ENCODE results near the gene TRABD2B.

DNA sequence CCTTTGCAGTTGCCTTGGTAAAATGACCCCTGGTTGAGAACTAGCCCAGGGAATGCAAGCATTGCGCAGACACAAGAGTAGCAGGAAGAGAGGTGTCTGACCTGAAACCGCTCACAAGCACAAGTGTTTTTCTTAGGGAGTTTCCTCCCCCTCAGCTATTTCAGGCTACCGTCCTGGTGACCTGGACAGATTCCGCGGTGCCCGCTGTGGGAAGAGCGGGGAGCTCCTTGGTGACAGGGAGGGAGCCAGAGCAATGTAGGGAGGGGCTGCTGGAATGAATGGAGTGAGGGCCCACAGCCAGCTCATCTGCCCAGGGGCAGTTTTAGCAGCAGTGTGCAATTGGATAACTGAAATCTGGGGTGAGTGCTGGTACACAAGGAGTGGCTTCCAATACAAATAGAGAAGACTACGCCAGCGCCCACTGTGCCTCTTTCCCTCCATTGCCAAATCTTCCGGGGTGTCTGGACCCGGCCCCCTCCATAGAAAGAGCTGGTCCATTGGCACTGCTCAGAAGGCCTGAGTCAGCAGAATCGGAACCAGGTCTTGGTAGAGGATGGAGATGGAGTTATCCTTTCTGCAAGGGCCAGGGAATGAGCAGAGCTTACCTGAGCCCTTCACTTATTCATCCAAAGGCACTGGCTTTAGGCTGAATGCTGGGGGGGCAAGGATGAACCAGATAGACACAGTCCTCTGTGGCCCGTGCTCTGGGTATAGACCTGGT is 82.8 kb downstream of the TRABD2B start:
- TF ChIP-seq USF2 (IDR thresholded peaks at IDR 0.05; ENCODE audit: low read depth, low read length) (no peak), MXI1 (IDR thresholded peaks at IDR 0.05; ENCODE audit: borderline replicate concordance, low read depth, low read length) (no peak), CTCF (conservative IDR thresholded peaks at IDR 0.05; ENCODE audit: low read depth, low read length) (no peak), RAD21 (IDR thresholded peaks at IDR 0.05; ENCODE audit: low read length) (no peak), POLR2A (IDR thresholded peaks at IDR 0.05; ENCODE audit: low read depth, low read length) (no peak), ELK1 (IDR thresholded peaks at IDR 0.05; ENCODE audit: borderline replicate concordance, low read depth, low read length) (no peak), CEBPB (IDR thresholded peaks at IDR 0.05; ENCODE audit: low read depth, low read length) (no peak), RCOR1 (IDR thresholded peaks at IDR 0.05; ENCODE audit: insufficient replicate concordance, low read length) (no peak), RFX5 (IDR thresholded peaks at IDR 0.05; ENCODE audit: low read depth, low read length) (no peak), CHD1 (IDR thresholded peaks at IDR 0.05; ENCODE audit: low read depth, low read length) (no peak), BHLHE40 (IDR thresholded peaks at IDR 0.05; ENCODE audit: low read depth, low read length) (no peak)
